ENCODE data around the gene INO80B.

The INO80B gene

GRCh38 chr2:74503506-74504475 is 48.9 kb downstream of the INO80B start:
- DNase-seq: no peak

- DNase-seq: no peak
Observed at GRCh38 chr2:74504591-74504990, 49.7 kb downstream of the INO80B start.

- no peak for DNase-seq
Observed at GRCh38 chr2:74505448-74506246, 50.8 kb downstream of the INO80B start.

- DNase-seq: peak; percentile 97
Observed at GRCh38 chr2:74507145-74507925, 52.4 kb downstream of the INO80B start, which contains the start of gene PCGF1. Gene PCGF1, minus strand, starts transcription at chr2:74507695. Its CDS starts 27 bp downstream, at chr2:74507668.

Measured in stimulated activated CD4-positive, alpha-beta T cell treated with anti-CD3 and anti-CD28 coated beads, Interleukin-1b, Interleukin-23, amount 100 ng/mL, for 48 hours (primary cell).